GM13977 (cell line): Measurements from ENCODE around the gene TAF6L.
"Not testable (repeated sequence)": the region's sequence is repeated elsewhere in the genome, so short reads cannot be mapped to it uniquely, and the experiment has no call there.

Experiments
- DNase-seq: peaks from one replicate; pipeline ENCODE4 v3.0.0; 2012; ENCODE audit warnings: low spot score
- in situ Hi-C: fragments of 300-500 bp; cut with MboI; formaldehyde crosslinking; loops from one replicate; pipeline ENCODE4 v1.12.0; 2022; ENCODE audit warnings: low sequenced_read_pairs, low pct_unique_long_range_greater_than_20kb, mixed read lengths, inconsistent platforms; ENCODE audit not compliant: unreplicated experiment
- TF ChIP-seq, protein P1 (sequence below): IDR thresholded peaks from 2 replicates; pipeline ENCODE4 v1.5.1; 2012; ENCODE audit warnings: mild to moderate bottlenecking, control low read depth; ENCODE audit not compliant: insufficient read depth; ENCODE audit errors: extremely low read depth, missing control alignments

The TAF6L gene

DNA sequence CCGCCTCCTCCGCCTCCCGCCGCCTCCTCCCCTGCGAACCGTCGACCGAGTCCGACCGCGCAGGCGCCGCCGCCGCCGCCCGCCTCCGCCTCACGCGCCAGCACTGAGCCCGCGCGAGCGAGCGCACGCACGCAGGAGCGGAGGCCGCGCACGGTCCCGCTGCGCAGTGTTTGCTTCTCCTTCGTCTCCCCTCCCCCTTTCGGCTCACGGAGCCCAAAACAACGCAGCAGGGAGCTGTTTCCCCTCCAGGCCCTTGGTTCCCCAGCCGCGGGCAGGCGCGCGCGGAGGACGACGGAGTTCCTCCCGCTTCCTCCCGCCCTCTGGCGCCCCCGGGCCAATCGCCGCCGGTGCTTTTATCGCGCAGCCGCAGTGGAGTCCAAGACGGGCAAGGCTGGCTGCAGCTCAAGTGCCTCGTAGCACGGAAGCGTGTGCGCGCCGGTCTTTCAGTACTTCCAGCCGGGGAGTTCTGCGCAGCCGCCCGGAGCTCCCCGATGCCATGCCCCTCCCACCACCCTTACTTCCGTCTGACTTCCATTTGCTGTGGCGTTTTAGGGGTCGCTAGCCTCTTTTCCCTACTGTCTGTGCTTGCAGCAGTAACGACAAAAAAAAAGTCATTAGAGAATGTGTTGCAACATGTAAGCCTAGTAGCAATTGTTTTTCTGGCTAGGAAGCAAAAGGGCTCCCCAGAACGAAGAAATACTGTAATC is 43.9 kb upstream of the TAF6L start, which contains the start of gene HNRNPUL2:
Gene HNRNPUL2, minus strand, starts transcription at position 293 of the 707 bp plus-strand sequence. CDS start 301 bp downstream, outside the sequence.
- DNase-seq, result peak; percentile 99
- TF ChIP-seq, protein P1, sequence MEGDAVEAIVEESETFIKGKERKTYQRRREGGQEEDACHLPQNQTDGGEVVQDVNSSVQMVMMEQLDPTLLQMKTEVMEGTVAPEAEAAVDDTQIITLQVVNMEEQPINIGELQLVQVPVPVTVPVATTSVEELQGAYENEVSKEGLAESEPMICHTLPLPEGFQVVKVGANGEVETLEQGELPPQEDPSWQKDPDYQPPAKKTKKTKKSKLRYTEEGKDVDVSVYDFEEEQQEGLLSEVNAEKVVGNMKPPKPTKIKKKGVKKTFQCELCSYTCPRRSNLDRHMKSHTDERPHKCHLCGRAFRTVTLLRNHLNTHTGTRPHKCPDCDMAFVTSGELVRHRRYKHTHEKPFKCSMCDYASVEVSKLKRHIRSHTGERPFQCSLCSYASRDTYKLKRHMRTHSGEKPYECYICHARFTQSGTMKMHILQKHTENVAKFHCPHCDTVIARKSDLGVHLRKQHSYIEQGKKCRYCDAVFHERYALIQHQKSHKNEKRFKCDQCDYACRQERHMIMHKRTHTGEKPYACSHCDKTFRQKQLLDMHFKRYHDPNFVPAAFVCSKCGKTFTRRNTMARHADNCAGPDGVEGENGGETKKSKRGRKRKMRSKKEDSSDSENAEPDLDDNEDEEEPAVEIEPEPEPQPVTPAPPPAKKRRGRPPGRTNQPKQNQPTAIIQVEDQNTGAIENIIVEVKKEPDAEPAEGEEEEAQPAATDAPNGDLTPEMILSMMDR, result no peak
- in situ Hi-C loops, result no loop called here

- TF ChIP-seq, protein P1, result no peak
- peak; percentile 90 for DNase-seq
- in situ Hi-C loops, result no loop called here
Measured at GRCh38 chr11:62727872-62728170, 43.4 kb upstream of the TAF6L start.

DNA sequence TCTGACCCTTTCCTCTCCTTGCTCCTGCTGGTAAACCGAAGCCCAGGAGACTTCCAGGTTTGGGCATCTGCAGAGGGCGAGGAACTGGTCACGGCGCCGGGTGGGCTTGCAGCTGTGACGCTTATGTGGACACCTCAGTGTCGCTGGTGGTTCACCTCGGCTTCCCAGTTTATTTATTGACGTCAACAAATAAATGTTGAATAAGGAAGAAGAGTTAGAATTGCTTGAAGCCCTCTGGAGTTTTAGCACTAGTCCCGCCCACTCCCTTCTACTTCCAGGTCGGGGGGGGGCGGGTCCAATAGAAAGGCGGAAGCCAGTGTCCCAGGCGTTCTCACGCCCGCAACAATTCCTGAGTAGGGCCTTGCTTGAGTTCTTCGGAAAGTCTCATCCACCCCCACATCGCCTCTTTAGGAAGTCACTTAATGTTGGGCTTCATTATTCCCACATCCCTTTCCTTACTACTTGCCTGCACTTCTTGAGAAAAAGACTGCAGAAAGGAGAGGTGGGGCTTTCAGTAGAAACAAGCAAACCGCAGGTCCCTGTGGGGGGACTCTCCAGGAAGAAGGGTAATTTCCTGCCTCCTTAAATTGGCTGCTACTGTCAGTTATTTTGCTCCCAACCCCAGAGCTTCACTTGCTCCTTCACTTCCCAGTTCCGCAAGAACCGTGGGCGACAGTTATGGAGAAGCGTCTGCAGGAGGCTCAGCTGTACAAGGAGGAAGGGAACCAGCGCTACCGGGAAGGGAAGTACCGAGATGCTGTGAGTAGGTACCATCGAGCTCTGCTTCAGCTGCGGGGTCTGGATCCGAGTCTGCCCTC is 42.8 kb upstream of the TAF6L start, which contains the start of gene TTC9C:
Gene TTC9C, plus strand, starts transcription at position 316 of the 818 bp plus-strand sequence. Its CDS starts 363 bp downstream, at position 679.
- TF ChIP-seq, protein P1, result no peak
- DNase-seq, result peak; percentile 77
- in situ Hi-C loops, result no loop called here

DNA sequence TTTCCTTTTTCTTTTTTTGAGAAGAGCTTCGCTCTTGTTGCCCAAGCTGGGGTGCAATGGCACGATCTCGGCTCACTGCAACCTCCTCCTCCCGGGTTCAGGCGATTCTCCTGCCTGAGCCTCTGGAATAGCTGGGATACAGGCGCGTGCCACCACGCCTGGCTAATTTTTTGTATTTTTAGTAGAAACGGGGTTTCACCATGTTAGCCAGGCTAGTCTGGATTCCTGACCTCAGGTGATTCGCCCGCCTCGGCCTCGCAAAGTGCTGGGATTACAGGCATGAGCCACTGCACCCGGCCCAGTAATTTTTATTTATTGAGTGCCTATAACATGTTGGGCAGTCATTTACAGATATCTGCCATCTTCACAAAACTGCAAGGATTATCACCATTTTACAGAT is 41.1 kb upstream of the TAF6L start:
- in situ Hi-C loops, DNase-seq: not testable (repeated sequence)

DNA sequence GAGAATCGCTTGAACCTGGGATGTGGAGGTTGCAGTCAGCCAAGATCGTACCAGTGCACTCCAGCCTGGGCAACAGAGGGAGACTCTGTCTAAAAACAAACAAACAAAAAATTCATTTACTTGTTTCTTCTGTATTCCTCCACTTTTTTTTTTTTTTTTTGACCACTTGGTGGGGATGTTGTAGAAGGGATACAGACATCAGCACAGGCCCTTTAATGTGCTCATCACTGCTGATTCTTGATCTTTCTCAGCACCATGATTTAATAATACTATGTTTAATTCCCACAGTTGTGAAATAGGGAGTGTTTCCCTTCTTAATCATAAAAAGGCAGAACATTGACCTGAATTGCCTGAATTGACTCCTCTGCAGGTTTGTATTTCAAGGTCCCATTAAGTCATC is 38.4 kb upstream of the TAF6L start:
- in situ Hi-C loops, result no loop called here
- TF ChIP-seq, protein P1, result no peak
- no peak for DNase-seq

DNA sequence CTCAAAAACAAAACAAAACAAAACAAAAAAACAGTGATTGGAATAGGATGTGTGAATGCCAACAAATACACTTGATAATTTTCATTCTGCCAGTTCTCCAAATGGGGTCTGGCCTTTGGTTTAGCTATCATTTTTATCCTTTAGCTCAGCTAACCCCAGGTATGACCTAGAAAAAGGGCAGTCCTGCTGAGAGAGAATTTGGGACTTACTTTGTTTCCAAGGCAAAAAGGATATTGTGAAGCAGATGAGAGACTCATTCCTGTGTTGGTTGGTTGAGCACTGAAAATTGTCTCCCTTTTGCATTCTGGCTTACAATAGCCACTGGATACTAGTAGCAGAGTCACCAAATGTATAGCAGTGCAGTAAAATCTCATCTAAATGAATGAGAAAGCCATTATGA is 34.0 kb upstream of the TAF6L start:
- no peak for DNase-seq

More for the DNA sequence above, 34.0 kb upstream of the TAF6L start:
- TF ChIP-seq, protein P1, result no peak
- in situ Hi-C loops, result no loop called here
